Gastroesophageal sphincter (tissue), 3 donors: Measurements from ENCODE around the gene CDC42BPG.

ENCODE experiments used
- POLR2AphosphoS5 ChIP-seq: sonication (generic); formaldehyde crosslinking; IDR thresholded peaks from one replicate; pipeline ENCODE4 v1.6.1; 2017; ENCODE audit warnings: antibody characterized with exemption
- TF ChIP-seq, protein P1 (sequence below), 4 experiments: fragments of 200-600 bp in 2 of 4; fragments of 450-650 bp in 2 of 4; sonication (generic) in 1 of 4; IDR thresholded peaks; one replicate each; pipeline ENCODE4 v1.5.1; 2017 to 2019; ENCODE audit warnings: antibody characterized with exemption in 4 of 4, mild to moderate bottlenecking in 2 of 4, moderate library complexity in 2 of 4

DNA sequence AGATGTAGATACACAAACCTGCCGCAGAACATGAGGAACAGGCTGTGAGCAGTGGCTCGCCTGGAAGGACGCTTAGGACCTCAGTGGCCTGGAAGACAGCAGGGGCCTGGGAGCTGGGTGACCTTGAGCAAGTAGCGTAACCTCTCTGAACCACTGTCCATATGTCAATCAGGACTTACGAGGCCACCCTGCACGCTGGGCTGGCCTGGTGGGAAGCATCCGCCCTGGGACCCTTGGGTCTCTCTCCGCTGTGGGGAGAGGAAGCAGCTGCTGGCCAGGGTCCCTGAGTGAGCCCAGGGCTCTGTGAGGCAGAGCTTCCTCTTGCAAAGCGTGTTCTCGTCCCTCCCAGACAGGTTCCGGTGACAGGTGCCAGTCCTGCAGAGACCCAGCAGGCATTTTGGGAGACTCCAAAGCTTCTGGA, 48.0 kb upstream of the CDC42BPG start:
- no peak for TF ChIP-seq POLR2AphosphoS5
- TF ChIP-seq, protein P1, sequence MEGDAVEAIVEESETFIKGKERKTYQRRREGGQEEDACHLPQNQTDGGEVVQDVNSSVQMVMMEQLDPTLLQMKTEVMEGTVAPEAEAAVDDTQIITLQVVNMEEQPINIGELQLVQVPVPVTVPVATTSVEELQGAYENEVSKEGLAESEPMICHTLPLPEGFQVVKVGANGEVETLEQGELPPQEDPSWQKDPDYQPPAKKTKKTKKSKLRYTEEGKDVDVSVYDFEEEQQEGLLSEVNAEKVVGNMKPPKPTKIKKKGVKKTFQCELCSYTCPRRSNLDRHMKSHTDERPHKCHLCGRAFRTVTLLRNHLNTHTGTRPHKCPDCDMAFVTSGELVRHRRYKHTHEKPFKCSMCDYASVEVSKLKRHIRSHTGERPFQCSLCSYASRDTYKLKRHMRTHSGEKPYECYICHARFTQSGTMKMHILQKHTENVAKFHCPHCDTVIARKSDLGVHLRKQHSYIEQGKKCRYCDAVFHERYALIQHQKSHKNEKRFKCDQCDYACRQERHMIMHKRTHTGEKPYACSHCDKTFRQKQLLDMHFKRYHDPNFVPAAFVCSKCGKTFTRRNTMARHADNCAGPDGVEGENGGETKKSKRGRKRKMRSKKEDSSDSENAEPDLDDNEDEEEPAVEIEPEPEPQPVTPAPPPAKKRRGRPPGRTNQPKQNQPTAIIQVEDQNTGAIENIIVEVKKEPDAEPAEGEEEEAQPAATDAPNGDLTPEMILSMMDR (IDR thresholded peaks at IDR 0.05) = no peak
